Measurements from ENCODE around the gene CCDC57. TPM values are rescaled to one million over a fixed set of nuclear protein-coding genes. Genes with fewer than 3 reads are reported as not detected.
A peak's percentile ranks its signal among the peaks of the same experiment; 100 is the strongest.

CCDC57 gene
- total and polyA plus RNA-seq, 9 of the 15 experiments (the other 6 are each of a cell fraction or from before 2014, with no cell fraction given) = 0.83 to 36.2 (median 13.6) TPM

GRCh38 chr17:82103553-82104451, 108.8 kb downstream of the CCDC57 start (continued):
- TF ChIP-seq ZNF561 (CRISPR knock-in tag; conservative IDR thresholded peaks at IDR 0.05) (no peak), OTX1 (CRISPR knock-in tag; IDR thresholded peaks at IDR 0.05) (no peak), ZNF76 (CRISPR knock-in tag; IDR thresholded peaks at IDR 0.05; ENCODE audit: borderline replicate concordance) (no peak), HNRNPLL (IDR thresholded peaks at IDR 0.05; ENCODE audit: low read depth, low read length, poor library complexity, severe bottlenecking) (peak; percentile 18), RCOR1 (IDR thresholded peaks at IDR 0.05; ENCODE audit: borderline replicate concordance in 1 of 2, low read depth in 2 of 2, low read length in 2 of 2) (peak in 1 of 2 experiments; percentile 32; a peak in 1 of 4 replicates), RBBP5 (IDR thresholded peaks at IDR 0.05; ENCODE audit: borderline replicate concordance, insufficient read depth, low read length, poor library complexity, severe bottlenecking) (peak; percentile 20), ZC3H4 (CRISPR knock-in tag; IDR thresholded peaks at IDR 0.05; ENCODE audit: borderline replicate concordance) (no peak), ATF2 (CRISPR knock-in tag; IDR thresholded peaks at IDR 0.05) (no peak), HDGF (IDR thresholded peaks at IDR 0.05) (no peak), ZFPM2 (CRISPR knock-in tag; IDR thresholded peaks at IDR 0.05) (no peak), ZBTB17 (CRISPR knock-in tag; IDR thresholded peaks at IDR 0.05) (no peak), GABPB1 (CRISPR knock-in tag; IDR thresholded peaks at IDR 0.05) (0 out of 2 replicates have a peak, but pooled peaks have one; percentile 12), MYC (IDR thresholded peaks at IDR 0.05; ENCODE audit: low read depth, low read length) (peak; percentile 61), MYC (CRISPR knock-in tag; IDR thresholded peaks at IDR 0.05; ENCODE audit: borderline replicate concordance, low read depth) (no peak), ZNF717 (CRISPR knock-in tag; IDR thresholded peaks at IDR 0.05) (no peak), TEAD4 (IDR thresholded peaks at IDR 0.05; ENCODE audit: low read length) (peak; percentile 20; the same call in 1 of the 2 replicates), TEAD4 (CRISPR knock-in tag; IDR thresholded peaks at IDR 0.05; ENCODE audit: borderline replicate concordance) (no peak), ZNF77 (CRISPR knock-in tag; IDR thresholded peaks at IDR 0.05) (no peak), E2F6 (IDR thresholded peaks at IDR 0.05; ENCODE audit: borderline replicate concordance in 1 of 2, extremely low read depth in 1 of 2, insufficient read depth in 1 of 2, insufficient read length in 1 of 2, low read depth in 1 of 2, low read length in 1 of 2, poor library complexity in 1 of 2, severe bottlenecking in 1 of 2) (peak in 1 of 2 experiments; percentile 38)
- TF ChIP-seq, protein P1, sequence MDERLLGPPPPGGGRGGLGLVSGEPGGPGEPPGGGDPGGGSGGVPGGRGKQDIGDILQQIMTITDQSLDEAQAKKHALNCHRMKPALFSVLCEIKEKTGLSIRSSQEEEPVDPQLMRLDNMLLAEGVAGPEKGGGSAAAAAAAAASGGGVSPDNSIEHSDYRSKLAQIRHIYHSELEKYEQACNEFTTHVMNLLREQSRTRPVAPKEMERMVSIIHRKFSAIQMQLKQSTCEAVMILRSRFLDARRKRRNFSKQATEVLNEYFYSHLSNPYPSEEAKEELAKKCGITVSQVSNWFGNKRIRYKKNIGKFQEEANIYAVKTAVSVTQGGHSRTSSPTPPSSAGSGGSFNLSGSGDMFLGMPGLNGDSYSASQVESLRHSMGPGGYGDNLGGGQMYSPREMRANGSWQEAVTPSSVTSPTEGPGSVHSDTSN (CRISPR knock-in tag; IDR thresholded peaks at IDR 0.05; ENCODE audit: low read depth) = no peak
- TF ChIP-seq, protein P1 (tag; conservative IDR thresholded peaks at IDR 0.05; ENCODE audit: low read depth) = no peak
- TF ChIP-seq, protein P2, sequence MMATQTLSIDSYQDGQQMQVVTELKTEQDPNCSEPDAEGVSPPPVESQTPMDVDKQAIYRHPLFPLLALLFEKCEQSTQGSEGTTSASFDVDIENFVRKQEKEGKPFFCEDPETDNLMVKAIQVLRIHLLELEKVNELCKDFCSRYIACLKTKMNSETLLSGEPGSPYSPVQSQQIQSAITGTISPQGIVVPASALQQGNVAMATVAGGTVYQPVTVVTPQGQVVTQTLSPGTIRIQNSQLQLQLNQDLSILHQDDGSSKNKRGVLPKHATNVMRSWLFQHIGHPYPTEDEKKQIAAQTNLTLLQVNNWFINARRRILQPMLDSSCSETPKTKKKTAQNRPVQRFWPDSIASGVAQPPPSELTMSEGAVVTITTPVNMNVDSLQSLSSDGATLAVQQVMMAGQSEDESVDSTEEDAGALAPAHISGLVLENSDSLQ (IDR thresholded peaks at IDR 0.05) = no peak
